ENCODE results near the gene CEP72.
"Not testable (repeated sequence)": the region's sequence is repeated elsewhere in the genome, so short reads cannot be mapped to it uniquely, and the experiment has no call there.

Gene CEP72

GRCh38 chr5:673831-674629, 61.9 kb downstream of the CEP72 start:
- DNase-seq = peak; percentile 12

- DNase-seq = peak; percentile 8
These were observed 62.5 kb downstream of the CEP72 start for GRCh38 chr5:674630-675011.

- peak; percentile 7 for DNase-seq
These were observed 63.2 kb downstream of the CEP72 start for GRCh38 chr5:675111-675870.

GRCh38 chr5:675871-676698, 63.9 kb downstream of the CEP72 start:
- peak; percentile 6 for DNase-seq

- DNase-seq = no peak
These were observed 64.5 kb downstream of the CEP72 start for GRCh38 chr5:676699-677076.

- DNase-seq = peak; percentile 10
These were observed 65.3 kb downstream of the CEP72 start for GRCh38 chr5:677131-678101.

GRCh38 chr5:678521-678920, 66.4 kb downstream of the CEP72 start:
- DNase-seq = peak; percentile 5

- not testable (repeated sequence) for DNase-seq
These were observed 67.2 kb downstream of the CEP72 start for GRCh38 chr5:679166-679895.

- not testable (repeated sequence) for DNase-seq
These were observed 68.1 kb downstream of the CEP72 start for GRCh38 chr5:680118-680795.

GRCh38 chr5:680836-681235, 68.7 kb downstream of the CEP72 start:
- not testable (repeated sequence) for DNase-seq

GRCh38 chr5:681317-682191, 69.4 kb downstream of the CEP72 start:
- peak; percentile 6 for DNase-seq

- not testable (repeated sequence) for DNase-seq
These were observed 70.1 kb downstream of the CEP72 start for GRCh38 chr5:682216-682615.

GRCh38 chr5:682651-683358, 70.7 kb downstream of the CEP72 start:
- peak; percentile 7 for DNase-seq

- peak; percentile 9 for DNase-seq
These were observed 71.7 kb downstream of the CEP72 start for GRCh38 chr5:683551-684481.

GRCh38 chr5:684751-685216, 72.6 kb downstream of the CEP72 start:
- peak; percentile 6 for DNase-seq

- DNase-seq = peak; percentile 4
These were observed 73.4 kb downstream of the CEP72 start for GRCh38 chr5:685262-686171.

- DNase-seq = peak; percentile 8
These were observed 74.0 kb downstream of the CEP72 start for GRCh38 chr5:686172-686523.
